ENCODE data around the gene RPRD1B.

Gene RPRD1B

GRCh38 chr20:38043512-38044300 is 10.2 kb downstream of the RPRD1B start:
- DNase-seq = no peak

- no peak for DNase-seq
Observed at GRCh38 chr20:38044685-38045084, 11.1 kb downstream of the RPRD1B start.

GRCh38 chr20:38046572-38046971 is 13.0 kb downstream of the RPRD1B start:
- DNase-seq = no peak

GRCh38 chr20:38049800-38050199 is 16.3 kb downstream of the RPRD1B start:
- DNase-seq = no peak

- DNase-seq = no peak
Observed at GRCh38 chr20:38050686-38051085, 17.1 kb downstream of the RPRD1B start.

- DNase-seq = no peak
Observed at GRCh38 chr20:38052870-38053269, 19.3 kb downstream of the RPRD1B start.

GRCh38 chr20:38054647-38055046 is 21.1 kb downstream of the RPRD1B start:
- DNase-seq = no peak

- DNase-seq = no peak
Observed at GRCh38 chr20:38055294-38055693, 21.7 kb downstream of the RPRD1B start.

- DNase-seq = no peak
Observed at GRCh38 chr20:38055848-38056247, 22.3 kb downstream of the RPRD1B start.

GRCh38 chr20:38057351-38057972 is 23.9 kb downstream of the RPRD1B start:
- peak; percentile 35 for DNase-seq

- DNase-seq = no peak
Observed at GRCh38 chr20:38059832-38060231, 26.3 kb downstream of the RPRD1B start.

GRCh38 chr20:38060536-38060935 is 27.0 kb downstream of the RPRD1B start:
- no peak for DNase-seq

- no peak for DNase-seq
Observed at GRCh38 chr20:38061109-38061508, 27.6 kb downstream of the RPRD1B start.

- no peak for DNase-seq
Observed at GRCh38 chr20:38062890-38063289, 29.3 kb downstream of the RPRD1B start.

GRCh38 chr20:38063911-38064530 is 30.5 kb downstream of the RPRD1B start:
- DNase-seq = no peak

GRCh38 chr20:38065764-38066375 is 32.3 kb downstream of the RPRD1B start:
- DNase-seq = no peak

- no peak for DNase-seq
Observed at GRCh38 chr20:38066969-38067716, 33.6 kb downstream of the RPRD1B start.

- DNase-seq = no peak
Observed at GRCh38 chr20:38067717-38068365, 34.3 kb downstream of the RPRD1B start.

- DNase-seq = no peak
Observed at GRCh38 chr20:38072898-38073297, 39.4 kb downstream of the RPRD1B start.

GRCh38 chr20:38073307-38074071 is 39.9 kb downstream of the RPRD1B start:
- no peak for DNase-seq

- DNase-seq = no peak
Observed at GRCh38 chr20:38075161-38075998, 41.8 kb downstream of the RPRD1B start.

Data from DMS79 (cell line).